ENCODE data around the gene TPT1.
"Not testable (repeated sequence)": the region's sequence is repeated elsewhere in the genome, so short reads cannot be mapped to it uniquely, and the experiment has no call there.

Gene TPT1

DNA sequence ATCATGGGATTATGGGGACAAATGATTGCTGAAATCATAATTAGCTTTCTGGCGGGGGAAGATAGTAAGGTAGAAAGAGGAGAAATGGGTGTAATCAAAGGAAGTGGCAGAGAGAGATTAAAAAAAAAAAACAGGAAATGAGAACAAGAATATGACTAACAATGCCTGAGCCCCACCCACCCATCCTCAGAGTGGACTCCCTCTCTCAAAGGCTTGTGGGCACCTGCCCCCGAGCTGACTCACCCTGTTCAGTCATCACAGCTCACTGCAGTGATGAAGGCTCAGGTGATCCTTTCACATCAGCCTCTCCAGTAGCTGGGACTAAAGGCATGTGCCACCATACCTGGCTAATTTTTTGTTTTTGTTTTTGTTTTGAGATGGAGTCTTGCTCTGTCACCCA lies 26.4 kb upstream of the TPT1 start:
- peak; percentile 39 to 51 for DNase-seq (ENCODE audit: low read depth in 2 of 2)

GRCh38 chr13:45365558-45365885 lies 24.5 kb upstream of the TPT1 start:
- no peak for DNase-seq (ENCODE audit: low read depth in 2 of 2)

- DNase-seq (ENCODE audit: low read depth in 2 of 2): no peak
These were observed 24.0 kb upstream of the TPT1 start for GRCh38 chr13:45364876-45365557.

DNA sequence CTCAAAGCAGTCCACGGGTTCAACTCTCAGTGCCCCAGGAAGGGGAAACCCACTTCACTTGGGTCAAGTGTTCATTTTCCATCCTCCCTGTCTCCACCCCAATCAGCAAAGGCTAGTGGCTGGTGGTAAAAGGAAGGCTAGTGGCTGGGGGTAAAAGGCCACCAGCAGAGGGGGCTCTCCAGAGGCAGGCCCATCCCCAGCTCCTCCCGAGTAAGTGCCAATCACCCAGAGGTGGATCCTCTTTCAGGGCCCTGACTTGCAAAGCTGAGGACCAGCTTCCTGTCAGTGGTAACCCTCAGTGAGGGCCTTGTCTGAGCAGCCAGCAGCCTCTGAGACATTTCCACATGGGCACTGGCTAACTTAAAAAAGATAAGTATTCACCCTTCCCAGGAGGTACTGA lies 22.0 kb upstream of the TPT1 start:
- DNase-seq (ENCODE audit: low read depth in 2 of 2): no peak

GRCh38 chr13:45361596-45362206 lies 20.7 kb upstream of the TPT1 start:
- no peak for DNase-seq (ENCODE audit: low read depth in 2 of 2)

DNA sequence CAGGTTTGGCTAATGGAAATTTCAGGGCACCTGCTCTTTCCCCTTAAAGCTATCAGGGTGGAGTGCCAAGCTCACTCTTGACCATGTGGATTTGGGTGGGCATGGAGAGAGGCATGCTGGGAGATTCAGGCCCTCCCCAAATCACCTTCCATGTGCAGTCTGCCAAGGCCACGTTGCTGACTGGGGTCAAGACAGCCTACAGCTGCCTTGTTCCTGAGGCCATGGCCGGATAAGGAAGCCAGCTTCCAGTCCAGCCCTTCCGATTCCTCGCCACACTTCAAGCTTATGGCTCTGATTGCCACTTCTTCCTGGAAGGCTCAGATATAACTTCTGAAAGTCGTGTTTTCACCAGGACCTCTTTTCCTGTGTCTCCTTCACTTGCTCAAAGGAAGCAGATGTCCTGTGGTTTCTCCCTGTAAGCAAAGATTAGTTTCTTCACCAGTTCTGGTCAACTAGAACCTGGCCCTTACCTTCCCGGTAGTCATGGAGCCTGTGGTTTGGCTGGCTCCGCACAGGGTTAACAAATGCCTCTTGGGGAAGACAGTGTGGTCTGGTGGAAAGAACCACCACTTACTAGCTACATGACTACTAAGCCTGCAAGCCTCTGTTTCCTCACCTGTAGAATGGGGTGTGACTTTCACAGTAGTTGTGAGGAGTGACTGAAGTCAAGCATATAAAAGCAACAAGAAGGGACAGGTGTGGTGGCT lies 16.1 kb upstream of the TPT1 start:
- DNase-seq (ENCODE audit: low read depth in 2 of 2): no peak

DNA sequence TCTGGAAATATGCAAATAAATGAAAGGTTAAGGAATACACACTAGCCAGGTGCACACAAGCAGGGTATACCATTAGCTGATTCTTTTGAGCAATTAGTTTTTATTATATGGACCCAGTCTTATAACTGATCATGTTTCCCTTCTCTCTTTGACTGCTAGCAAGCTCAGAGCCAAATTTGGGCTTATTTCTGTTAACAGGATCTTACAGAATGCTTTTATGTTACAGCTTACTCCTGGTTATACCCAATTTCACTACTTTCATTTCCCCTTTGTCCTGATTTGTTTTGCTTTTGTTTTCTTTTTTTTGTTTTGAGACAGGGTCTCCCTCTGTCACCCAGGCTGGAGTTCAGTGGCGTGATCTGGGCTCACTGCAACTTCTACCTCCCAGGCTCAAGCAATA lies 12.9 kb upstream of the TPT1 start:
- DNase-seq (ENCODE audit: low read depth in 2 of 2): no peak

GRCh38 chr13:45352031-45352430 lies 11.0 kb upstream of the TPT1 start:
- DNase-seq (ENCODE audit: low read depth in 2 of 2): no peak

- no peak for DNase-seq (ENCODE audit: low read depth in 2 of 2)
These were observed 9.2 kb upstream of the TPT1 start for GRCh38 chr13:45350152-45350551.

GRCh38 chr13:45349438-45349837 lies 8.5 kb upstream of the TPT1 start:
- no peak for DNase-seq (ENCODE audit: low read depth in 2 of 2)

GRCh38 chr13:45344064-45344463 lies 3.1 kb upstream of the TPT1 start:
- DNase-seq (ENCODE audit: low read depth in 2 of 2): not testable (repeated sequence)

GRCh38 chr13:45343102-45343501 lies 2.1 kb upstream of the TPT1 start:
- not testable (repeated sequence) for DNase-seq (ENCODE audit: low read depth in 2 of 2)

GRCh38 chr13:45342668-45343067 lies 1.7 kb upstream of the TPT1 start:
- not testable (repeated sequence) for DNase-seq (ENCODE audit: low read depth in 2 of 2)

- DNase-seq (ENCODE audit: low read depth in 2 of 2): no peak
These were observed 967 bp upstream of the TPT1 start for GRCh38 chr13:45341799-45342500.

- peak; percentile 82 to 83 for DNase-seq (ENCODE audit: low read depth in 2 of 2)
These were observed 455 bp downstream of the TPT1 start for GRCh38 chr13:45340422-45341033.

GRCh38 chr13:45339867-45340266 lies 1.1 kb downstream of the TPT1 start:
- no peak for DNase-seq (ENCODE audit: low read depth in 2 of 2)

DNA sequence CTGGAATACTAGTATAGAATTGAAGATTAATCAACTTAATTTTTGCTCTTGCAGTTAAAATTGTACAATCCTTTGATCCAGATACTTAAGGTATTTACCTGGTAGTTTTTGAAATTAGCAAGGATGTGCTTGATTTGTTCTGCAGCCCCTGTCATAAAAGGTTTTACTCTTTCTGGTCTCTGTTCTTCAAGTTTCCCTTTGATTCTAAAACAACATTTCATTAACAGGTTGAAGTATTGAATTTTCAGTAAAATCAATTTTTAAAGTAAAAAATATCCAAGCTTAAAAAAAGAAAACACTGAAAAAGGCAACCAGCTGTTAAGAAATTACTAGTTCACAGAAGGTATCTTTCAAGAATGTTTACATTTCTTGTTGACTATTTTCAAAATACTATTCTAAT lies 1.6 kb downstream of the TPT1 start:
- no peak for DNase-seq (ENCODE audit: low read depth in 2 of 2)

- no peak for DNase-seq (ENCODE audit: low read depth in 2 of 2)
These were observed 3.2 kb downstream of the TPT1 start for GRCh38 chr13:45337803-45338202.

DNA sequence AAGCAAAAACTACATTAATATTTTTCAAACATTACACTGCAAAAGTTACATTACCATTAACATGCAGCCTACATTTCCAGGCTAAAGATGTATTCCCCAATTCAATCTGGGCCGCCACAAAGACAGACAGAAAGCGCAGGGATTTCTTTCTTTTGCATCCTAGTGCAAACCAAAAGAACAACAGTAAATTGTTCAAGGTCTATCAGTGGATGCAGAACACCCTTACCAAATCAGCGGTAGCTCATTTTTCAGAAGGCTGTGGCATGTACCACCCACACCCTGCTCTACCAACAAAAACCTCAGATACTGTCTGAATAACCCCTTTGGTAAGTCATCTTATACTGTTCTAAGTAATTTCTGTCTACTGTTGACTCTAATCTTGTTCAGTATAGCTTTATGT lies 3.6 kb downstream of the TPT1 start:
- DNase-seq (ENCODE audit: low read depth in 2 of 2): no peak

DNA sequence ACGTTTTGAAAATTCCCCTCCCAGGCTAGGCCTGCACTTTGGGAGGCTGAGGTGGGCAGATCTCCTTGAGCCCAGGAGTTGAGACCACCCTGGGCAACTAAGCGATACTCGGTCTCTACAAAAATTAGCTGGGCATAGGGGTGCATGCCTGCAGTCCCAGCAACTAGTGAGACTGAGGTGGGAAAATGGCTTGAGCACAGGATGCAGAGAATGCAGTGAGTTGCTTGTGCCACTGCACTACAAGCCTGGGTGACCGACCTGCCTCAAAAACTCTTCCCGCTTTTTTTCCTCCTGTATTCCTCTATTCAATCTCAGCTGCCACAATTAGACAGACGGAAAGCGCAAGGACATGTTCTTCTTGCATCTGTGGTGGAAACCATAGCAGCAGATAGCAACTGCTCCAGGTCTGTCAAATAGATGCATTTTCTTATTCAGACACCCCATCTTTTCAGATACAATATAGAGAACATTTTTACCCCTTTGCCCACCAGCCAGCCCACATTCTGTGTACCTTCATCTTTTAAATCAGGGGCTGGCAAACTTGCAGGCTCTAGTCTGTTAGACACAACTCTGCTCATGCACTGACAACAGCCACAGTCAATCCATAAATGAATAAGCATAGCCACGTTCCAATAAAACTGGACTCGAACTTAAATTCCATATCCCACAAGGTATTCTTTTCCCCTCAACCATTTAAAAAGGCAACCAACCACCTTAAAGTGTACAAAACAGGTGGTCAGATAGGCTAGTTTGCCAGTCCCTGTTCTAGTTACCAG lies 4.8 kb downstream of the TPT1 start:
- no peak for DNase-seq (ENCODE audit: low read depth in 2 of 2)

- DNase-seq (ENCODE audit: low read depth in 2 of 2): no peak
These were observed 5.5 kb downstream of the TPT1 start for GRCh38 chr13:45335397-45336024.
